K562 (cell line): ENCODE data around the gene GAB2. TPM values are rescaled to one million over a fixed set of nuclear protein-coding genes. Genes with fewer than 3 reads are reported as not detected.

Experiments
- ADNP ChIP-seq: fragments of 200-800 bp; sonication (Bioruptor generic); IDR thresholded peaks from 2 replicates; pipeline ENCODE4 v1.6.1; 2016; ENCODE audit warnings: missing genetic modification characterization, missing compliant biosample characterization
- ATF2 ChIP-seq: sonication (generic); formaldehyde crosslinking; IDR thresholded peaks from 2 replicates; pipeline ENCODE4 v1.8.1; 2022; ENCODE audit warnings: missing genetic modification reagents
- EP400 ChIP-seq: fragments of 450-650 bp; IDR thresholded peaks from 2 replicates; pipeline ENCODE4 v1.6.1; 2017; ENCODE audit warnings: antibody characterized with exemption, mild to moderate bottlenecking, moderate library complexity
- GMEB1 ChIP-seq: fragments of 250-450 bp; sonication (Bioruptor Pico); IDR thresholded peaks from 2 replicates; pipeline ENCODE4 v1.4.0; 2020; ENCODE audit warnings: mild to moderate bottlenecking
- HMBOX1 ChIP-seq: sonication (generic); IDR thresholded peaks from 2 replicates; pipeline ENCODE4 v1.6.1; 2016
- HOMEZ ChIP-seq: fragments of 250-450 bp; sonication (Bioruptor Pico); IDR thresholded peaks from 2 replicates; pipeline ENCODE4 v1.4.0; 2020; ENCODE audit warnings: mild to moderate bottlenecking, moderate library complexity
- MAFG ChIP-seq: fragments of 450-650 bp; conservative IDR thresholded peaks from 2 replicates; pipeline ENCODE4 v1.6.1; 2016; ENCODE audit warnings: missing genetic modification characterization, missing compliant biosample characterization
- MTA1 ChIP-seq: fragments of 450-650 bp; IDR thresholded peaks from 2 replicates; pipeline ENCODE4 v1.6.1; 2017; ENCODE audit warnings: borderline replicate concordance
- PRPF4 ChIP-seq: fragments of 200-400 bp; formaldehyde crosslinking; IDR thresholded peaks from one replicate; pipeline ENCODE4 v1.6.1; 2017; ENCODE audit warnings: low read length, low read depth, mild to moderate bottlenecking; ENCODE audit not compliant: insufficient read depth, poor library complexity, severe bottlenecking
- RBM14 ChIP-seq: fragments of 200-400 bp; formaldehyde crosslinking; IDR thresholded peaks from 2 replicates; pipeline ENCODE4 v1.6.1; 2018; ENCODE audit warnings: low read depth, mild to moderate bottlenecking, low read length, moderate library complexity, borderline replicate concordance; ENCODE audit not compliant: insufficient read depth
- TBP ChIP-seq: optimal IDR thresholded peaks from 2 replicates; pipeline ENCODE3; 2011; ENCODE audit warnings: low read depth, low read length, improper control_type of control experiment
- TCF7L2 ChIP-seq: fragments of 150-350 bp; IDR thresholded peaks from 2 replicates; pipeline ENCODE4 v1.6.1; 2016; ENCODE audit warnings: low read depth, mild to moderate bottlenecking, low read length, moderate library complexity
- TCFL5 ChIP-seq: fragments of 250-450 bp; sonication (Bioruptor Pico); conservative IDR thresholded peaks from 2 replicates; pipeline ENCODE4 v1.6.1; 2021; ENCODE audit warnings: mild to moderate bottlenecking, moderate library complexity, matching md5 sums
- ZBTB12 ChIP-seq: fragments of 250-450 bp; sonication (Bioruptor Pico); IDR thresholded peaks from 2 replicates; pipeline ENCODE4 v1.4.0; 2020
- ZBTB33 ChIP-seq: sonication (generic); formaldehyde crosslinking; IDR thresholded peaks from 2 replicates; pipeline ENCODE4 v1.8.1; 2023; ENCODE audit warnings: mild to moderate bottlenecking, missing genetic modification reagents
- ZNF408 ChIP-seq: fragments of 250-450 bp; sonication (Bioruptor Pico); IDR thresholded peaks from 2 replicates; pipeline ENCODE4 v1.4.0; 2020; ENCODE audit warnings: low read depth, mild to moderate bottlenecking, moderate library complexity
- ZNF431 ChIP-seq: sonication (generic); formaldehyde crosslinking; IDR thresholded peaks from 2 replicates; pipeline ENCODE4 v1.8.0; 2022; ENCODE audit warnings: mild to moderate bottlenecking, missing genetic modification reagents
- ZNF445 ChIP-seq: fragments of 250-450 bp; sonication (Bioruptor Pico); IDR thresholded peaks from 2 replicates; pipeline ENCODE4 v1.4.0; 2020; ENCODE audit warnings: low read depth, mild to moderate bottlenecking, moderate library complexity
- ZNF551 ChIP-seq: fragments of 250-450 bp; sonication (Bioruptor Pico); IDR thresholded peaks from 2 replicates; pipeline ENCODE4 v1.5.0; 2021; ENCODE audit warnings: mild to moderate bottlenecking, moderate library complexity
- polyA plus RNA-seq, 8 experiments: library from polyadenylated mRNA; depleted of rRNA in 4 of 8; stranded (reverse) in 5 of 8; unstranded in 3 of 8; fragments of >200 nt; fragmentation: Nextera tagmentation in 2 of 8; fragmentation: Illumina TruSeq in 1 of 8; extraction: Ambion mirVana in 2 of 8; extraction: Trizol in 1 of 8; gene quantifications; 2 replicates each; pipeline versions ENCODE4 v1.2.1 to v1.2.3, GENCODE V29; 2011 to 2014; ENCODE audit warnings: inconsistent platforms in 1 of 8, missing spikeins in 1 of 8
- total RNA-seq, 7 experiments: library from RNA; depleted of rRNA in 6 of 7; stranded (reverse); fragments of >200 nt in 6 of 7; fragmentation: Illumina TruSeq in 2 of 7; extraction: Trizol in 2 of 7; gene quantifications; 2 replicates each; pipeline versions ENCODE4 v1.2.1 to v1.2.3, GENCODE V29; 2011 to 2021; ENCODE audit warnings: low replicate concordance in 1 of 7

Gene GAB2
- total and polyA plus RNA-seq, 9 of the 15 experiments (the other 6 are each of a cell fraction or from before 2014, with no cell fraction given) = 2.3 to 35.2 (median 16.1) TPM

- TF ChIP-seq HOMEZ (CRISPR knock-in tag) = no peak
- no peak for TF ChIP-seq ZBTB12 (CRISPR knock-in tag)
- TF ChIP-seq ZNF445 (CRISPR knock-in tag) = no peak
- TF ChIP-seq MAFG = peak; percentile 84
- TF ChIP-seq EP400 = peak; percentile 15
- no peak for TF ChIP-seq ZNF408 (CRISPR knock-in tag)
- no peak for TF ChIP-seq TCF7L2
- TF ChIP-seq ZBTB33 = no peak
- no peak for TF ChIP-seq HMBOX1
- TF ChIP-seq TCFL5 (CRISPR knock-in tag) = no peak
- no peak for TF ChIP-seq GMEB1 (CRISPR knock-in tag)
- TF ChIP-seq MTA1 = no peak
- no peak for TF ChIP-seq ZNF431 (CRISPR knock-in tag)
- no peak for TF ChIP-seq PRPF4
- TF ChIP-seq TBP = no peak
- TF ChIP-seq ZNF551 (CRISPR knock-in tag) = no peak
- TF ChIP-seq ATF2 = no peak
- TF ChIP-seq ADNP (tag) = no peak
- no peak for TF ChIP-seq RBM14
Measured at GRCh38 chr11:78414321-78415051, 3.1 kb downstream of the GAB2 start (continued).
